GM21786 (cell line): ENCODE results near the gene AHI1.
"Not testable (repeated sequence)": the region's sequence is repeated elsewhere in the genome, so short reads cannot be mapped to it uniquely, and the experiment has no call there.

Source experiments
- ATAC-seq: cut with Tn5 transposase; IDR thresholded peaks from one replicate; pipeline ENCODE4 v1.9.1; 2021; ENCODE audit not compliant: unreplicated experiment

The AHI1 gene

GRCh38 chr6:135506270-135506997 is 8.9 kb upstream of the AHI1 start:
- peak; percentile 92 for ATAC-seq

GRCh38 chr6:135505648-135506047 is 8.1 kb upstream of the AHI1 start:
- no peak for ATAC-seq

GRCh38 chr6:135505222-135505621 is 7.7 kb upstream of the AHI1 start:
- ATAC-seq, result no peak

- no peak for ATAC-seq
Measured at GRCh38 chr6:135504734-135505133, 7.2 kb upstream of the AHI1 start.

GRCh38 chr6:135503703-135504475 is 6.3 kb upstream of the AHI1 start:
- no peak for ATAC-seq

- no peak for ATAC-seq
Measured at GRCh38 chr6:135499441-135500340, 2.2 kb upstream of the AHI1 start.

GRCh38 chr6:135498185-135498841 is 773 bp upstream of the AHI1 start:
- peak; percentile 29 for ATAC-seq

- ATAC-seq, result no peak
Measured at GRCh38 chr6:135496800-135497411, 634 bp downstream of the AHI1 start.

GRCh38 chr6:135493218-135493961 is 4.2 kb downstream of the AHI1 start:
- no peak for ATAC-seq

- ATAC-seq, result no peak
Measured at GRCh38 chr6:135490381-135490780, 7.2 kb downstream of the AHI1 start.

GRCh38 chr6:135488023-135488422 is 9.5 kb downstream of the AHI1 start:
- ATAC-seq, result no peak

GRCh38 chr6:135483903-135484302 is 13.6 kb downstream of the AHI1 start:
- not testable (repeated sequence) for ATAC-seq

GRCh38 chr6:135481783-135482369 is 15.7 kb downstream of the AHI1 start:
- no peak for ATAC-seq

GRCh38 chr6:135479601-135480000 is 17.9 kb downstream of the AHI1 start:
- ATAC-seq, result no peak

- no peak for ATAC-seq
Measured at GRCh38 chr6:135478626-135479025, 18.9 kb downstream of the AHI1 start.

- ATAC-seq, result no peak
Measured at GRCh38 chr6:135475292-135475886, 22.2 kb downstream of the AHI1 start.

- no peak for ATAC-seq
Measured at GRCh38 chr6:135474362-135474761, 23.2 kb downstream of the AHI1 start.

- no peak for ATAC-seq
Measured at GRCh38 chr6:135465903-135466302, 31.6 kb downstream of the AHI1 start.

- peak; percentile 73 for ATAC-seq
Measured at GRCh38 chr6:135465307-135465706, 32.2 kb downstream of the AHI1 start.
